Thymus (tissue), 11 donors: ENCODE results near the gene RGS6. TPM values are rescaled to one million over a fixed set of nuclear protein-coding genes. Genes with fewer than 3 reads are reported as not detected.

Experiments used
- DNase-seq, 9 donors: peaks; one replicate each; pipeline ENCODE4 v3.0.0-alpha.2; 2013; ENCODE audit warnings: low spot score in 9 of 9, low read depth in 6 of 9, missing footprints in 1 of 9
- H3K27ac ChIP-seq, 2 donors: one replicate each; pipeline ENCODE4 v1.5.1; 2013; ENCODE audit warnings: control low read depth in 1 of 2, low read depth in 1 of 2, low read length in 1 of 2, mild to moderate bottlenecking in 1 of 2, moderate library complexity in 1 of 2
- H3K27me3 ChIP-seq, 2 donors: one replicate each; pipeline ENCODE4 v1.5.1; 2013; ENCODE audit warnings: low read length in 1 of 2; ENCODE audit not compliant: control insufficient read depth in 2 of 2, insufficient read depth in 1 of 2
- H3K36me3 ChIP-seq, 2 donors: one replicate each; pipeline ENCODE4 v1.5.1; 2013; ENCODE audit warnings: low read length in 1 of 2, mild to moderate bottlenecking in 1 of 2, moderate library complexity in 1 of 2; ENCODE audit not compliant: control insufficient read depth in 2 of 2, insufficient read depth in 2 of 2
- H3K4me1 ChIP-seq, 2 donors: one replicate each; pipeline ENCODE4 v1.5.1; 2013; ENCODE audit warnings: low read length in 2 of 2; ENCODE audit not compliant: control insufficient read depth in 2 of 2, insufficient read depth in 2 of 2
- H3K4me3 ChIP-seq, 2 donors: one replicate each; pipeline ENCODE4 v1.5.1; 2013; ENCODE audit warnings: low read length in 2 of 2, control low read depth in 1 of 2, mild to moderate bottlenecking in 1 of 2
- H3K9me3 ChIP-seq, 2 donors: one replicate each; pipeline ENCODE4 v1.5.1; 2013; ENCODE audit warnings: low read length in 1 of 2, mild to moderate bottlenecking in 1 of 2; ENCODE audit not compliant: control insufficient read depth in 2 of 2, insufficient read depth in 1 of 2
- WGBS: extraction: QIAGEN DNeasy Blood & Tissue Kit; methylation state at CpG from one replicate; pipeline ENCODE4 v1.1.7; 2013; 5-methylcytosine and 5-hydroxymethylcytosine counted together
- polyA plus RNA-seq: library from polyadenylated mRNA; stranded (reverse); fragments of 200-250 nt; gene quantifications from one replicate; pipeline ENCODE4 v1.2.3, GENCODE V29; 2013
- total RNA-seq: library from RNA; stranded (reverse); fragments of 120-200 nt; gene quantifications from one replicate; pipeline ENCODE4 v1.2.4, GENCODE V29; 2013
- donor health status: healthy.

The RGS6 gene
- total and polyA plus RNA-seq, 2 donors = 0.28 to 0.80 TPM

DNA sequence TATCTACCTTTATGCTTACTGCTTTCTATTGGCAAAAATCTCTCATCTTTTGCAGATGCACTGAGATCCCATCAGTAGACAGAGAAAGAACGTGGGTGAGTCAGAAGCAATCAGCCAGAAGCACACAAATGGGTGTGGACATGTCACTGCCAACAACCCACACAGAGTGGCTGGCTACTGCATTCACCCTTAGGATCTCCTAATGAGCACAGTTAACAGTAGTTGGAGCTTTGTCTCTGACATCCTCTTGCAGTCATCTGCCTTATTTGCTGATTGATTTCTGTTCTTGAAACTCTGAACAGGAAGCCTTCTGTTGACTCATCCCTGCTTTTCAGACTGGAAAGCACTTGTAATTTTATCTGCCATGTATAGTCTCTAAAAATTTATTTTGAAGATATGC is 117.2 kb downstream of the RGS6 start:
- Histone ChIP-seq H3K4me3 (no peak overlapping the region), H3K9me3 (no peaks in the 10 kb centered on the region), H3K27ac (no peak overlapping the region), H3K36me3 (no peaks in the 10 kb centered on the region), H3K27me3 (no peaks in the 10 kb centered on the region), H3K4me1 (no peaks in the 10 kb centered on the region)
- 76% methylated on average over 1 of the region's 1 CpG for WGBS
- no peak for DNase-seq

DNA sequence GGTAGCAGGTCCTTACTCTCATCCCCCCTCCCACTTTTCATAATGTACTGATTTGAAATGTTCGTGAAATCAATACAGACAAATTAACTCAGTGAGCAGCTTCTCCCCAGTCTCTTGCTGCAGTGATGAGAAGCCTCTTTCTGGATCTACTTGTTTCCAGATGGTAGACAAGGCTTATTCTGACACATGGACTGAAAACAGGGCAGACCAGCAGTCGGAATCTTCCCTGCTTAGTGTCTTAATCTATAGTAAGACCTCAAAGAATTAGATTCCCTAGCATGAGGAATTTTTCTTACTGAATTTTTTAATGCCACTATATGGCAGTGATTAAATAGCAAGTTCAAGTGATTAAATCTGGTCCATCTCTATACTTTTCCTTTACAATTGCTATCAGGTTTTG is 120.1 kb downstream of the RGS6 start:
- Histone ChIP-seq H3K27ac (no peak overlapping the region), H3K36me3 (no peaks in the 10 kb centered on the region), H3K27me3 (no peaks in the 10 kb centered on the region), H3K4me1 (no peaks in the 10 kb centered on the region), H3K4me3 (no peak overlapping the region), H3K9me3 (no peaks in the 10 kb centered on the region)
- 95% methylated on average over 2 of the region's 2 CpGs for whole genome bisulfite sequencing
- DNase-seq = no peak

DNA sequence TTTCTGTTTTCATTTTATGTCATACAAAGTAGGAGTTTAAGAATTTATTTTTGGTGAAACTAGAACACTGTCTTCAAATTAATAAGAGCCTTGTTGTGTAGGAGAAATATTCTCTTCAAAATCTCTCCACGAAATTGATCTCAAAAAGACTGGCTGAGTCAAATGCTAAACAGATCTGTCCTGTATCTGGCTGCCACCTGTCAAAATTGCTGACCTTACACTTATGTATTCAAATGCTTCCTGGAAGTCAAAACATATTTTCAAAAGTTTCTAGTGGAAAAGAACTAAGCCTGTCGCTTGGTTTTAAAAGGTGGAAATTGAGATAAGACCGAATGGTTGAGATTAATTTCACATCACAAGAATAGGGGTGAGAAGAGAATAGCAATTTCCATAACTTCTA is 121.4 kb downstream of the RGS6 start:
- 96% methylated on average over 3 of the region's 3 CpGs for WGBS
- Histone ChIP-seq H3K4me1 (no peaks in the 10 kb centered on the region), H3K9me3 (no peaks in the 10 kb centered on the region)

DNA sequence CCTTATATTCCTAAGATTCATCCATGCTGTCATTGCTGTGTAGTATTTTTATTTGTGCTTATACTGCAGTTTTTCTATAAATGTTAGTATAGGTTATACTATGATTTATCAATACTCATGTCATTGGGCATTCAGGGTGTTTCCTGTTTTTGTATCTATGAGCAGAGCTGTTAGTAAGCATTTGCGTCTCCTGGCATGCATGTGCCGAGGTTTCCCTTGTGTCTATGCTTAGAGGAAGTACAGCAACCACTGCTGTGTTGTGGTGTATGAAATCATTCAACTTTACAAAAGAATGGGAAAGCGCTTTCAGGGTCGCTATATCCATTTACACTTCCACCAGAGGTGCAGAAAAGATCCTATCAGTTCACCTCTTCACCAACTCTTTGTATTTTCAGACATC is 122.7 kb downstream of the RGS6 start:
- WGBS = 27% methylated on average over 4 of the region's 4 CpGs
- Histone ChIP-seq H3K9me3 (no peaks in the 10 kb centered on the region), H3K4me3 (no peak overlapping the region), H3K4me1 (no peaks in the 10 kb centered on the region), H3K36me3 (no peaks in the 10 kb centered on the region), H3K27ac (no peak overlapping the region), H3K27me3 (no peaks in the 10 kb centered on the region)
- DNase-seq = peak in 2 of 9 donors; percentile 0 to 45

More for the DNA sequence above, 121.4 kb downstream of the RGS6 start:
- H3K36me3 ChIP-seq = no peaks in the 10 kb centered on the region
- H3K27ac ChIP-seq = no peak overlapping the region
- DNase-seq = no peak
- H3K27me3 ChIP-seq = no peaks in the 10 kb centered on the region
- H3K4me3 ChIP-seq = no peak overlapping the region

DNA sequence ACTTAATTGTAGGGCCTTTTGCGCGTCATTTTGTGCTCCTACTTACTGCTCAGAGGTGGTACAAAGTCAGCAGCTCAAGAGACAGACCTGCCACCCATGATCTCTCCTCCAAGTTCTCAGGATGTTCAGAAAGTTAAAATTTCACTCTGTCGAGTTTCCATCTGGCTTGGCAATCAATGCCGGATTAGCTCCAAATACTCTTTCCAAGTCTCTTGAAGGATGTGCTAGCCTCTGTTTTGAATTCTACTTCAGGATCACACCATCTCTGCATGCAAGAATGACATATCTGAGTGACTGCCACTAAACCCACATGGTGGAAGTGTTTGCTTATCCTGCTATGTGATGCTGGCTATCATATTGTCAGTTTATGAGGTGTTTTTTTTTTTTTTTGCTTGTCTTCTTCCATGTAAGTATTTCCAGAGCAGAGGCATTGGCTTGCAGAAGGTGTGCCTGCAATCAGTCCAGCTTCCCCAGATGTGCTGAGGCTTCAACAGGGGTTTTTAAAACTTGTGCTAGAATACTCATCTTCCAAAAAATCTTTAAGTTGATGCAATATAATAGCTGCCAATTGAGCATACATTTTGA is 125.6 kb downstream of the RGS6 start:
- H3K36me3 ChIP-seq = no peaks in the 10 kb centered on the region
- H3K27me3 ChIP-seq = no peaks in the 10 kb centered on the region
- no peak for DNase-seq
- no peak overlapping the region for H3K27ac ChIP-seq
- H3K9me3 ChIP-seq = no peaks in the 10 kb centered on the region
- 97% methylated on average over 4 of the region's 4 CpGs for WGBS
- no peak overlapping the region for H3K4me3 ChIP-seq
- no peaks in the 10 kb centered on the region for H3K4me1 ChIP-seq

DNA sequence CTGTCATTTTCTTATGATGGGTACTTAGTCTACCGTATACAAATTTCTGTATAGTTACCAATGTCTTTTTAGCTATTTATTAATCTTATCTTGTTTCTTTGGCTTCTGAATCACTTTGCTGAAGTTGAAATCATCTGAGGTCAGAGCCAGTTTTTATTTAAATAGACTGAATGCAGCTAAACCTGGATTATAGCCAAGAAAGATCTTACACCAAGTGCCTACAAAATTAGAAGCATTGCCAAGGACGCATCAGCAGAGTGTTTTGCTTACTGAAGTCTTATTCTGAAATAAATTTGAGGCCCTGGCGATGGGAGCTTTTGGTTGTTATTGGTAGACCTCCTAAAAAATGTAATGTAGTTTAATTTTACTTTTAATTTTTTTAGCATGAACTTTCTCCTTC is 128.2 kb downstream of the RGS6 start:
- Histone ChIP-seq H3K4me1 (no peaks in the 10 kb centered on the region), H3K9me3 (no peaks in the 10 kb centered on the region), H3K36me3 (no peaks in the 10 kb centered on the region), H3K27me3 (no peaks in the 10 kb centered on the region), H3K4me3 (no peak overlapping the region), H3K27ac (no peak overlapping the region)
- no peak for DNase-seq
- WGBS = 62% methylated on average over 3 of the region's 3 CpGs

DNA sequence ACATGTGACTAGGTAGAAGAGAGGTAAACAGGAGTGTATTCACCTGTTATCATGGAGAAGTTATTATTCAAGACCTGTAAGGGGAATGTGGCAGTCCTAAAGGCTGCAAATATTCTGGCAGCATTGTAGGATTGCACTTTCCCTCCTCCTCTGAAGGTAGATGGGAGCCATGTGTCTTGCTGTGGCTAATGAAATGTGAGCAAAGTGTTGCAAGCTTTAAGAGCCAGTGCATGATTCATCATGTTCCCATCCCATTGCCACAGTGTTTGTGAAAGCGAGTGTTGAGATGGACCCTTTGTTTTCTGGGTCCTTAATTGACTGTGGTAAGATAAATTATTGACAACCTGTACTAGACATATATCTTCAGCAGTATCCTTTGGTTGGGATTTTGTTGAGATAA is 128.7 kb downstream of the RGS6 start:
- no peak overlapping the region for H3K4me3 ChIP-seq
- no peaks in the 10 kb centered on the region for H3K36me3 ChIP-seq
- no peaks in the 10 kb centered on the region for H3K4me1 ChIP-seq
- DNase-seq = no peak
- WGBS = 92% methylated on average over 1 of the region's 1 CpG
- no peaks in the 10 kb centered on the region for H3K9me3 ChIP-seq
- no peak overlapping the region for H3K27ac ChIP-seq
- H3K27me3 ChIP-seq = no peaks in the 10 kb centered on the region

GRCh38 chr14:72061718-72062117 is 129.5 kb downstream of the RGS6 start:
- no peak overlapping the region for H3K4me3 ChIP-seq
- no peaks in the 10 kb centered on the region for H3K4me1 ChIP-seq
- H3K27me3 ChIP-seq = no peaks in the 10 kb centered on the region
- H3K36me3 ChIP-seq = no peaks in the 10 kb centered on the region
- WGBS = 94% methylated on average over 1 of the region's 1 CpG
- DNase-seq = no peak
- H3K27ac ChIP-seq = no peak overlapping the region
- no peaks in the 10 kb centered on the region for H3K9me3 ChIP-seq

DNA sequence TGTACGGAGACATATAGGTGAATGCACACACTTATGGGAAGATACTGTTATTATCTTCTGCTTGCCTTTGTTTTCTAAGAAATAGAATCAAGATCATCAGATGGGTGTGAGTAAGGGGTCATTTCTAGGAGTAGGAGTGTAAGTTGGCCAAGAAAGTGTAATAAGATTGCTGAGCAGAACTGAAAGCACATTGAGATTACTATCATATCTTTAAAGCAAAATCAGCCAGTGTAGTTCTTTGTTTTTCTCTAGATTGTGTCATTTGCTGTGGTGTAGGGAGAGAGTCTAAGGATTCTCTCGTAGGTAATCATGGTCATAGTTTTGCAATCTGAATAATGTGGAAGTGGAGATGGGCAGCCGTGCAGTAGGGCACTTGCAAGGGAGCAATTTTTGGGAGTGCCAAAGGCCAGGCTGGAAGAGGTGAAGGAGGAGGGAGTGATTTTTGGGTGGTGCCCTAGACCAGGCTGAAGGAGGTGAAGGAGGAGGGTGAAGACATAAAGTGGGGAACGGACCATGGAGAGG is 131.6 kb downstream of the RGS6 start:
- H3K4me3 ChIP-seq = no peak overlapping the region
- 95% methylated on average over 4 of the region's 4 CpGs for WGBS
- H3K4me1 ChIP-seq = no peaks in the 10 kb centered on the region
- H3K27me3 ChIP-seq = no peaks in the 10 kb centered on the region
- no peaks in the 10 kb centered on the region for H3K9me3 ChIP-seq
- H3K36me3 ChIP-seq = no peaks in the 10 kb centered on the region
- DNase-seq = no peak
- no peak overlapping the region for H3K27ac ChIP-seq
